K562 (cell line): ENCODE measurements around the gene INSM1. TPM values are rescaled to one million over a fixed set of nuclear protein-coding genes. Genes with fewer than 3 reads are reported as not detected.

Experiments
- ATAC-seq: fragments of 200-7000 bp; cut with Tn5 transposase; 3 replicates; pipeline ENCODE4 v1.9.1; 2020; ENCODE audit warnings: moderate library complexity
- BruUV-seq: library from RNA; stranded (reverse); fragments of 400-500 nt; replicated peaks from 2 replicates; lab custom pipeline; 2021; lab: Mats Ljungman, UMichigan
- CTCF ChIA-PET: fragments of 300-600 bp; formaldehyde crosslinking; extraction: SDS; loops from one replicate; lab custom pipeline; 2021; ENCODE audit warnings: low intra/inter-chr PET ratio; lab: Yijun Ruan, JAX
- POLR2A ChIA-PET: fragments of 300-600, 350-650 bp; sonication (Branson Sonifier 250); formaldehyde crosslinking; extraction: SDS; loops from one replicate; lab custom pipeline; 2021; ENCODE audit warnings: antibody characterized with exemption, inconsistent platforms; lab: Yijun Ruan, JAX
- DNase-seq, 4 experiments: peaks; one replicate each; pipeline versions ENCODE4 v3.0.0 to v3.0.0-alpha.2; 2011 to 2018; ENCODE audit warnings: low spot score in 3 of 4, mixed read lengths in 3 of 4; ENCODE audit errors: extremely low read depth in 1 of 4
- FAIRE-seq: peaks from 2 replicates; lab custom pipeline; 2011; peaks lifted over from hg19 to GRCh38; lab: Jason Lieb, UNC
- H2AFZ ChIP-seq: 2 replicates; pipeline ENCODE4 v1.6.0; 2011; ENCODE audit warnings: low read depth, low read length, control low read depth, inconsistent platforms
- H3K27ac ChIP-seq: fragments of 200-600 bp; 3 replicates; pipeline ENCODE4 v1.8.0; 2011; ENCODE audit warnings: low read depth, mild to moderate bottlenecking, control low read depth, inconsistent platforms, low read length, moderate library complexity, mixed read lengths; ENCODE audit errors: extremely low read depth
- H3K27me3 ChIP-seq, 2 experiments: fragments of 300-600 bp in 1 of 2; 2 replicates in 1 of 2; 3 replicates in 1 of 2; pipeline versions ENCODE4 v1.6.0 to v1.8.0; 2011; ENCODE audit warnings: inconsistent platforms in 2 of 2, low read length in 2 of 2, mild to moderate bottlenecking in 1 of 2, mixed read lengths in 1 of 2, moderate library complexity in 1 of 2; ENCODE audit not compliant: control insufficient read depth in 2 of 2, insufficient read depth in 2 of 2
- H3K36me3 ChIP-seq: fragments of 300-600 bp; 3 replicates; pipeline ENCODE4 v1.8.0; 2011; ENCODE audit warnings: mild to moderate bottlenecking, low read length, inconsistent platforms; ENCODE audit not compliant: control insufficient read depth, insufficient read depth
- H3K4me1 ChIP-seq, 2 experiments: fragments of 200-600 bp in 1 of 2; replicated peaks in 1 of 2; 2 replicates in 1 of 2; 3 replicates in 1 of 2; pipeline versions ENCODE4 v1.5.1 to v1.8.0; 2011; ENCODE audit warnings: inconsistent platforms in 2 of 2, low read length in 2 of 2, mild to moderate bottlenecking in 1 of 2, mixed read lengths in 1 of 2, moderate library complexity in 1 of 2; ENCODE audit not compliant: control insufficient read depth in 2 of 2, insufficient read depth in 2 of 2
- H3K4me2 ChIP-seq: 2 replicates; pipeline ENCODE4 v1.6.1; 2011; ENCODE audit warnings: low read length, control low read depth, inconsistent platforms, mixed read lengths; ENCODE audit not compliant: insufficient read depth
- H3K4me3 ChIP-seq: fragments of 200-600 bp; sonication (generic), shearing (Covaris generic); 2 replicates; pipeline ENCODE4 v1.5.1; 2016; ENCODE audit warnings: control low read depth, inconsistent platforms
- H3K79me2 ChIP-seq: fragments of 200-600 bp; 3 replicates; pipeline ENCODE4 v1.8.0; 2011; ENCODE audit warnings: low read length, inconsistent platforms; ENCODE audit not compliant: control insufficient read depth, insufficient read depth
- H3K9ac ChIP-seq, 2 experiments: 2 replicates each; pipeline versions ENCODE4 v1.6.0 to v1.6.1; 2011; ENCODE audit warnings: low read depth in 2 of 2, low read length in 2 of 2, control low read depth in 1 of 2, inconsistent platforms in 1 of 2, mild to moderate bottlenecking in 1 of 2, mixed read lengths in 1 of 2; ENCODE audit not compliant: insufficient read depth in 1 of 2
- H3K9me1 ChIP-seq: one replicate; pipeline ENCODE4 v1.6.0; 2011; ENCODE audit warnings: inconsistent platforms, mild to moderate bottlenecking, low read length, moderate library complexity; ENCODE audit not compliant: control insufficient read depth, insufficient read depth
- H3K9me3 ChIP-seq: replicated peaks from 2 replicates; pipeline ENCODE4 v1.5.1; 2011; ENCODE audit warnings: low read depth, low read length, inconsistent platforms; ENCODE audit not compliant: control insufficient read depth, insufficient read depth
- H4K20me1 ChIP-seq: replicated peaks from 2 replicates; pipeline ENCODE4 v1.6.1; 2011; ENCODE audit warnings: low read length, inconsistent platforms, mixed read lengths; ENCODE audit not compliant: control insufficient read depth, insufficient read depth
- ADNP ChIP-seq: fragments of 200-800 bp; sonication (Bioruptor generic); IDR thresholded peaks from 2 replicates; pipeline ENCODE4 v1.6.1; 2016; ENCODE audit warnings: missing genetic modification characterization, missing compliant biosample characterization
- CBX5 ChIP-seq: IDR thresholded peaks from 2 replicates; pipeline ENCODE4 v1.6.1; 2014; ENCODE audit warnings: low read depth, borderline replicate concordance
- CC2D1A ChIP-seq: fragments of 450-650 bp; IDR thresholded peaks from 2 replicates; pipeline ENCODE4 v1.6.1; 2017; ENCODE audit warnings: mild to moderate bottlenecking
- CEBPG ChIP-seq, 3 experiments: fragments of 200-800 bp in 1 of 3; sonication (Bioruptor generic) in 1 of 3; sonication (generic) in 1 of 3; formaldehyde crosslinking in 1 of 3; IDR thresholded peaks in 2 of 3; conservative IDR thresholded peaks in 1 of 3; 2 replicates each; pipeline versions ENCODE4 v1.6.1 to v1.8.0; 2016 to 2022; ENCODE audit warnings: missing compliant biosample characterization in 2 of 3, missing genetic modification characterization in 2 of 3, mild to moderate bottlenecking in 1 of 3, missing genetic modification reagents in 1 of 3
- CHD7 ChIP-seq: fragments of 200-600 bp; sonication (generic); IDR thresholded peaks from one replicate; pipeline ENCODE4 v1.6.1; 2012; ENCODE audit warnings: mild to moderate bottlenecking, low read depth, low read length, inconsistent platforms
- DDX20 ChIP-seq: fragments of 450-650 bp; IDR thresholded peaks from 2 replicates; pipeline ENCODE4 v1.6.1; 2016; ENCODE audit warnings: missing genetic modification characterization, low read depth, mild to moderate bottlenecking, missing compliant biosample characterization, moderate library complexity
- DLX4 ChIP-seq: fragments of 250-450 bp; sonication (Bioruptor Pico); IDR thresholded peaks from 2 replicates; pipeline ENCODE4 v1.6.1; 2021; ENCODE audit warnings: mild to moderate bottlenecking
- MCM2 ChIP-seq: fragments of 450-650 bp; IDR thresholded peaks from 2 replicates; pipeline ENCODE4 v1.6.1; 2017; ENCODE audit warnings: low read depth, mild to moderate bottlenecking
- SLC30A9 ChIP-seq: fragments of 250-450 bp; sonication (Bioruptor Pico); IDR thresholded peaks from 2 replicates; pipeline ENCODE4 v1.8.0; 2022; ENCODE audit warnings: mild to moderate bottlenecking, moderate library complexity
- SMAD3 ChIP-seq: fragments of 450-650 bp; formaldehyde crosslinking; conservative IDR thresholded peaks from 2 replicates; pipeline ENCODE4 v1.4.0; 2020; ENCODE audit warnings: mild to moderate bottlenecking
- WGBS: fragments of 100-300 bp; shearing (Covaris generic); methylation state at CpG from one replicate; pipeline ENCODE4 v1.1.6; 2016; ENCODE audit warnings: low coverage, mixed read lengths; ENCODE audit not compliant: insufficient coverage; ENCODE audit errors: missing lambda C conversion rate; 5-methylcytosine and 5-hydroxymethylcytosine counted together
- in situ Hi-C: fragments of 300-500 bp; cut with MboI; formaldehyde crosslinking; loops from 4 replicates; pipeline ENCODE4 v1.15.0; 2018; ENCODE audit warnings: inconsistent platforms, mixed read lengths
- intact Hi-C: fragments of 100-400 bp; cut with micrococcal nuclease; formaldehyde crosslinking; loops from 2 replicates; pipeline ENCODE4 v1.14.2; 2022
- polyA plus RNA-seq, 8 experiments: library from polyadenylated mRNA; depleted of rRNA in 4 of 8; stranded (reverse) in 5 of 8; unstranded in 3 of 8; fragments of >200 nt; fragmentation: Nextera tagmentation in 2 of 8; fragmentation: Illumina TruSeq in 1 of 8; extraction: Ambion mirVana in 2 of 8; extraction: Trizol in 1 of 8; gene quantifications; 2 replicates each; pipeline versions ENCODE4 v1.2.1 to v1.2.3, GENCODE V29; 2011 to 2014; ENCODE audit warnings: inconsistent platforms in 1 of 8, missing spikeins in 1 of 8
- total RNA-seq, 7 experiments: library from RNA; depleted of rRNA in 6 of 7; stranded (reverse); fragments of >200 nt in 6 of 7; fragmentation: Illumina TruSeq in 2 of 7; extraction: Trizol in 2 of 7; gene quantifications; 2 replicates each; pipeline versions ENCODE4 v1.2.1 to v1.2.3, GENCODE V29; 2011 to 2021; ENCODE audit warnings: low replicate concordance in 1 of 7

The INSM1 gene
- total and polyA plus RNA-seq, 9 of the 15 experiments (the other 6 are each of a cell fraction or from before 2014, with no cell fraction given): not detected

- Histone ChIP-seq H3K4me1 (no peaks in the 10 kb centered on the region), H3K9me1 (no peaks in the 10 kb centered on the region), H2AFZ (no peak overlapping the region), H3K27ac (no peak overlapping the region), H3K4me2 (no peak overlapping the region), H3K27me3 (peaks cover 0 to 27% of the 10 kb centered on the region in 2 experiments; a peak in 2 of 5 replicates), H3K9ac (no peak overlapping the region), H3K9me3 (no peaks in the 10 kb centered on the region), H4K20me1 (no peaks in the 10 kb centered on the region), H3K79me2 (no peaks in the 10 kb centered on the region), H3K36me3 (no peaks in the 10 kb centered on the region), H3K4me3 (no peak overlapping the region)
- BruUV-seq: no TSS peak
- in situ Hi-C loops: no loop called here
- FAIRE-seq: no peak
- DNase-seq: no peak
- 0% methylated on average over 3 of the region's 3 CpGs for WGBS
- ChIA-PET CTCF (interaction anchor here (0.7 kb wide), 1 partner anchor 1313 kb away, joined by 4 read pairs; no protein-coding TSS in a partner anchor), POLR2A (interaction anchor here (0.6 kb wide), 1 partner anchor 413 kb away, joined by 3 read pairs; no protein-coding TSS in a partner anchor)
- intact Hi-C loops: no loop called here
- no peak for ATAC-seq
- no peak for TF ChIP-seq CBX5
- no peak for TF ChIP-seq CC2D1A
- no peak for TF ChIP-seq ADNP
- no peak for TF ChIP-seq SLC30A9
- no peak for TF ChIP-seq SMAD3 (CRISPR knock-in tag)
- no peak for TF ChIP-seq DLX4 (CRISPR knock-in tag)
- no peak for TF ChIP-seq CEBPG (CRISPR knock-in tag; IDR thresholded peaks at IDR 0.05)
- no peak for TF ChIP-seq CEBPG (tag; conservative IDR thresholded peaks at IDR 0.05 in 1 of 2, IDR thresholded peaks at IDR 0.05 in 1 of 2)
- no peak for TF ChIP-seq DDX20
- TF ChIP-seq CHD7: no peak
- no peak for TF ChIP-seq MCM2
These were observed 34.1 kb downstream of the INSM1 start for GRCh38 chr20:20401991-20402390.
